ENCODE measurements around the gene ZBTB7C.

The ZBTB7C gene

DNA sequence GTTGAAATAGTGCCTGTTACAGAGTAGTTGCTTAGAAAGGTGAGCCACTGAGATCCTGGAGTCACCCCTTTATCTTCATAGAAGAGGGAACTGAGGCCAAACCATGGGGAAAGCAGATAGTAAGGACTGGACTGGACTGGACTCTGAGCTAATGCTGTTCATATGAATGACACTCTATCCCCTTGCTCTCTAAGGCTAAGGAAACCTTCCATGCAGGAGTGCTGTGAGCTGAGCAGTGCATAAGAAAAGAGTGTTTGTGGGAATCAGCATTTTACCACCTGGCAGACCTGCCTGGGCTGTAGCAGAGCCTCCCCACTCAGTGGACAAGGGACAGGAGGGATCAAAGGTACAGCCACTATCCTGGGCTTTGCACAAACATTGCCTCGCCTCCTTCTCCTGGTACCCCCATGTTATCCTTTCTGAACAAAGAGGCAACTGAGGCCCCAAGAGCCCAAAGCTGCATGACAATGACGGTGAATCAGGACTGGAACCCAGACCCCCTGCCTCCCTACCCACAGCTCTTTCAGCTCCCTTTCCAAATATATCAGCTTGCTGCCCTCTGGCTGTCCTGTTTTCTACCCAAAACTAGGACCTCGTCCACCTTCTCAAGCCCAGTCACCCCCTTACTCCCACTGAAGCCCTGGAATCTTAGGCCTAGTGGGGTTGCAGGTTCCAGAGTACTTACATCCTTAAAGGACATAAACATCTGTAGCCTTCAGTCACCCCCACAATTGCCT, 227.9 kb downstream of the ZBTB7C start:
- no peaks in the 10 kb centered on the region for H3K36me3 ChIP-seq (ENCODE audit: low read length)
- H3K4me3 ChIP-seq (ENCODE audit: insufficient read depth, low read length, poor library complexity, severe bottlenecking), result no peak overlapping the region
- H3K9me2 ChIP-seq (replicated peaks; ENCODE audit: insufficient read depth, low read length), result no peaks in the 10 kb centered on the region
- no peaks in the 10 kb centered on the region for H3F3A ChIP-seq (ENCODE audit: insufficient read depth)
- H3K79me2 ChIP-seq (ENCODE audit: insufficient read depth, low read length), result no peaks in the 10 kb centered on the region
- no peaks in the 10 kb centered on the region for H3K27me3 ChIP-seq (ENCODE audit: low read length)
- H3K27ac ChIP-seq (ENCODE audit: low read depth, low read length), result no peak overlapping the region
- no peak overlapping the region for H3K4me2 ChIP-seq (ENCODE audit: low read depth, low read length, poor library complexity, severe bottlenecking)
- H3K9ac ChIP-seq (ENCODE audit: low read length), result no peak overlapping the region
- H2AFZ ChIP-seq (ENCODE audit: low read depth, low read length, severe bottlenecking), result no peak overlapping the region
- TF ChIP-seq, protein P1, sequence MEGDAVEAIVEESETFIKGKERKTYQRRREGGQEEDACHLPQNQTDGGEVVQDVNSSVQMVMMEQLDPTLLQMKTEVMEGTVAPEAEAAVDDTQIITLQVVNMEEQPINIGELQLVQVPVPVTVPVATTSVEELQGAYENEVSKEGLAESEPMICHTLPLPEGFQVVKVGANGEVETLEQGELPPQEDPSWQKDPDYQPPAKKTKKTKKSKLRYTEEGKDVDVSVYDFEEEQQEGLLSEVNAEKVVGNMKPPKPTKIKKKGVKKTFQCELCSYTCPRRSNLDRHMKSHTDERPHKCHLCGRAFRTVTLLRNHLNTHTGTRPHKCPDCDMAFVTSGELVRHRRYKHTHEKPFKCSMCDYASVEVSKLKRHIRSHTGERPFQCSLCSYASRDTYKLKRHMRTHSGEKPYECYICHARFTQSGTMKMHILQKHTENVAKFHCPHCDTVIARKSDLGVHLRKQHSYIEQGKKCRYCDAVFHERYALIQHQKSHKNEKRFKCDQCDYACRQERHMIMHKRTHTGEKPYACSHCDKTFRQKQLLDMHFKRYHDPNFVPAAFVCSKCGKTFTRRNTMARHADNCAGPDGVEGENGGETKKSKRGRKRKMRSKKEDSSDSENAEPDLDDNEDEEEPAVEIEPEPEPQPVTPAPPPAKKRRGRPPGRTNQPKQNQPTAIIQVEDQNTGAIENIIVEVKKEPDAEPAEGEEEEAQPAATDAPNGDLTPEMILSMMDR (IDR thresholded peaks at IDR 0.05; ENCODE audit: insufficient read depth, low read length, poor library complexity, severe bottlenecking), result no peak
- no peak for TF ChIP-seq EZH2phosphoT487 (conservative IDR thresholded peaks at IDR 0.05; ENCODE audit: low read length)
- H4K20me1 ChIP-seq (ENCODE audit: low read depth, low read length), result no peaks in the 10 kb centered on the region
- no peaks in the 10 kb centered on the region for H3K9me3 ChIP-seq (ENCODE audit: insufficient read depth, low read length)

DNA sequence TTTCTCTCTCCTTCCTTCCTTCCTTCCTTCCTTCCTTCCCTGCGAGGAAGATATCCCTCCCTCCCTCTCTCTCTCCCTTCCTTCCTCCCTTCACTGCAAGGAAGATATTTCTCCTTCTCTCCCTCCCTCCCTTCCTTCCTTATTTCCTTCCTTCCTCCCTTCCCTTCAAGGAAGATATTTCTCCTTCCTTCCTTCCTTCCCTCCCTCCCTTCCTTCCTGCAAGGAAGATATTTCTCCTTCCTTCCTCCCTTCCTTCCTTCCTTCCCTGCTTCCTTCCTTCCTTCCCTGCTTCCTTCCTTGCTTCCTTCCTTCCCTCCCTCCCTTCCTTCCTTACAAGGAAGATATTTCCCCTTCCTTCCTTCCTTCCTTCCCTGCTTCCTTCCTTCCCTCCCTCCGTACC, 229.5 kb downstream of the ZBTB7C start:
- no peaks in the 10 kb centered on the region for H3K27me3 ChIP-seq (ENCODE audit: low read length)
- H3K9ac ChIP-seq (ENCODE audit: low read length), result no peak overlapping the region
- no peak for TF ChIP-seq EZH2phosphoT487 (conservative IDR thresholded peaks at IDR 0.05; ENCODE audit: low read length)
- TF ChIP-seq, protein P1 (IDR thresholded peaks at IDR 0.05; ENCODE audit: insufficient read depth, low read length, poor library complexity, severe bottlenecking), result no peak

GRCh38 chr18:48179001-48179400, 230.2 kb downstream of the ZBTB7C start:
- Histone ChIP-seq H3F3A (ENCODE audit: insufficient read depth) (no peaks in the 10 kb centered on the region), H3K9me2 (replicated peaks; ENCODE audit: insufficient read depth, low read length) (no peaks in the 10 kb centered on the region), H3K4me3 (ENCODE audit: insufficient read depth, low read length, poor library complexity, severe bottlenecking) (no peak overlapping the region), H3K9me3 (ENCODE audit: insufficient read depth, low read length) (no peaks in the 10 kb centered on the region), H4K20me1 (ENCODE audit: low read depth, low read length) (no peaks in the 10 kb centered on the region), H3K79me2 (ENCODE audit: insufficient read depth, low read length) (no peaks in the 10 kb centered on the region), H2AFZ (ENCODE audit: low read depth, low read length, severe bottlenecking) (no peak overlapping the region), H3K36me3 (ENCODE audit: low read length) (no peaks in the 10 kb centered on the region), H3K27me3 (ENCODE audit: low read length) (no peaks in the 10 kb centered on the region), H3K9ac (ENCODE audit: low read length) (no peak overlapping the region), H3K4me2 (ENCODE audit: low read depth, low read length, poor library complexity, severe bottlenecking) (no peak overlapping the region), H3K27ac (ENCODE audit: low read depth, low read length) (no peak overlapping the region)
- TF ChIP-seq, protein P1 (IDR thresholded peaks at IDR 0.05; ENCODE audit: insufficient read depth, low read length, poor library complexity, severe bottlenecking), result no peak
- no peak for TF ChIP-seq EZH2phosphoT487 (conservative IDR thresholded peaks at IDR 0.05; ENCODE audit: low read length)

More for the DNA sequence above, 229.5 kb downstream of the ZBTB7C start:
- no peaks in the 10 kb centered on the region for H3K79me2 ChIP-seq (ENCODE audit: insufficient read depth, low read length)
- no peak overlapping the region for H3K27ac ChIP-seq (ENCODE audit: low read depth, low read length)
- no peaks in the 10 kb centered on the region for H3F3A ChIP-seq (ENCODE audit: insufficient read depth)
- no peak overlapping the region for H2AFZ ChIP-seq (ENCODE audit: low read depth, low read length, severe bottlenecking)
- H3K9me2 ChIP-seq (replicated peaks; ENCODE audit: insufficient read depth, low read length), result no peaks in the 10 kb centered on the region
- H4K20me1 ChIP-seq (ENCODE audit: low read depth, low read length), result no peaks in the 10 kb centered on the region
- H3K9me3 ChIP-seq (ENCODE audit: insufficient read depth, low read length), result no peaks in the 10 kb centered on the region
- no peaks in the 10 kb centered on the region for H3K36me3 ChIP-seq (ENCODE audit: low read length)
- no peak overlapping the region for H3K4me3 ChIP-seq (ENCODE audit: insufficient read depth, low read length, poor library complexity, severe bottlenecking)
- H3K4me2 ChIP-seq (ENCODE audit: low read depth, low read length, poor library complexity, severe bottlenecking), result no peak overlapping the region

Data from SU-DHL-6 (cell line).